Prostate gland (tissue), 2 donors: ENCODE data around the gene VASP.

Source experiments
- CTCF ChIP-seq, 4 experiments: fragments of 200-600 bp in 2 of 4; fragments of 450-650 bp in 2 of 4; sonication (generic) in 2 of 4; IDR thresholded peaks; 1 replicate in 3 of 4; 2 replicates in 1 of 4; pipeline ENCODE4 v1.5.1; 2016 to 2019; ENCODE audit warnings: antibody characterized with exemption in 4 of 4, mild to moderate bottlenecking in 2 of 4, moderate library complexity in 2 of 4
- POLR2AphosphoS5 ChIP-seq: sonication (generic); formaldehyde crosslinking; IDR thresholded peaks from one replicate; pipeline ENCODE4 v1.6.1; 2017; ENCODE audit warnings: antibody characterized with exemption

GRCh38 chr19:45515807-45516401 lies 8.6 kb downstream of the VASP start:
- TF ChIP-seq CTCF (IDR thresholded peaks at IDR 0.05), result no peak
- no peak for TF ChIP-seq POLR2AphosphoS5
